GM23338 (cell line): ENCODE measurements around the gene GLS. TPM values are rescaled to one million over a fixed set of nuclear protein-coding genes. Genes with fewer than 3 reads are reported as not detected.

Source experiments
- ATAC-seq: fragments of 200-7000 bp; cut with Tn5 transposase; 3 replicates; pipeline ENCODE4 v1.9.1; 2020
- DNase-seq: peaks from one replicate; pipeline ENCODE4 v3.0.0-alpha.2; 2015; ENCODE audit warnings: low spot score
- H2AFZ ChIP-seq: fragments of 200-600 bp; sonication (generic); 2 replicates; pipeline ENCODE4 v1.8.0; 2016; ENCODE audit warnings: antibody characterized with exemption, mild to moderate bottlenecking, moderate library complexity
- H3F3A ChIP-seq: fragments of 200-600 bp; sonication (generic); replicated peaks from 2 replicates; pipeline ENCODE4 v1.8.0; 2017; ENCODE audit warnings: antibody characterized with exemption, mixed run types, low read depth
- H3K27ac ChIP-seq: fragments of 200-600 bp; sonication (generic); 2 replicates; pipeline ENCODE4 v1.6.1; 2016; ENCODE audit warnings: low read depth
- H3K27me3 ChIP-seq: fragments of 200-600 bp; sonication (generic); 2 replicates; pipeline ENCODE4 v1.8.0; 2016; ENCODE audit warnings: mild to moderate bottlenecking, mixed run types, moderate library complexity; ENCODE audit not compliant: insufficient read depth
- H3K36me3 ChIP-seq: fragments of 200-600 bp; sonication (generic); 2 replicates; pipeline ENCODE4 v1.8.0; 2016; ENCODE audit warnings: mild to moderate bottlenecking; ENCODE audit not compliant: insufficient read depth
- H3K4me1 ChIP-seq: fragments of 200-600 bp; sonication (generic); 2 replicates; pipeline ENCODE4 v1.8.0; 2016; ENCODE audit warnings: mild to moderate bottlenecking, moderate library complexity; ENCODE audit not compliant: insufficient read depth
- H3K4me2 ChIP-seq: fragments of 200-600 bp; sonication (generic); 2 replicates; pipeline ENCODE4 v1.7.1; 2017; ENCODE audit warnings: mixed run types
- H3K4me3 ChIP-seq: fragments of 200-600 bp; sonication (generic); 2 replicates; pipeline ENCODE4 v1.6.1; 2016; ENCODE audit warnings: mixed run types
- H3K79me2 ChIP-seq: fragments of 200-600 bp; sonication (generic); replicated peaks from 2 replicates; pipeline ENCODE4 v1.8.0; 2017; ENCODE audit warnings: mild to moderate bottlenecking; ENCODE audit not compliant: insufficient read depth
- H3K9me2 ChIP-seq: fragments of 200-600 bp; sonication (generic); 2 replicates; pipeline ENCODE4 v1.8.0; 2017; ENCODE audit not compliant: insufficient read depth
- H4K20me1 ChIP-seq: fragments of 200-600 bp; sonication (generic); replicated peaks from 2 replicates; pipeline ENCODE4 v1.8.0; 2017; ENCODE audit warnings: mild to moderate bottlenecking; ENCODE audit not compliant: insufficient read depth
- H3K27ac Mint-ChIP-seq: 2 replicates; pipeline ENCODE4 v1.8.0; 2020; ENCODE audit warnings: inconsistent platforms, mild to moderate bottlenecking, moderate library complexity, mixed read lengths
- H3K27me3 Mint-ChIP-seq: 3 replicates; pipeline ENCODE4 v1.8.0; 2022; ENCODE audit warnings: low read depth, mild to moderate bottlenecking, moderate library complexity, mixed read lengths, inconsistent platforms; ENCODE audit not compliant: insufficient read depth, poor library complexity
- H3K36me3 Mint-ChIP-seq: 3 replicates; pipeline ENCODE4 v1.8.0; 2021; ENCODE audit warnings: low read depth, mild to moderate bottlenecking, inconsistent platforms, moderate library complexity, mixed read lengths
- H3K4me1 Mint-ChIP-seq: 3 replicates; pipeline ENCODE4 v1.8.0; 2020; ENCODE audit warnings: mild to moderate bottlenecking, inconsistent platforms, mixed read lengths
- H3K4me3 Mint-ChIP-seq: 3 replicates; pipeline ENCODE4 v1.8.0; 2021; ENCODE audit warnings: moderate library complexity, mild to moderate bottlenecking, inconsistent platforms, mixed read lengths
- H3K9me3 Mint-ChIP-seq: 3 replicates; pipeline ENCODE4 v1.8.0; 2020; ENCODE audit warnings: moderate library complexity, mild to moderate bottlenecking, inconsistent platforms, mixed read lengths
- EZH2 ChIP-seq: fragments of 200-600 bp; sonication (generic); IDR thresholded peaks from one replicate; pipeline ENCODE4 v1.8.0; 2017; ENCODE audit warnings: antibody characterized with exemption, mild to moderate bottlenecking, low read depth; ENCODE audit not compliant: unreplicated experiment
- EZH2phosphoT487 ChIP-seq: fragments of 200-600 bp; sonication (generic); IDR thresholded peaks from one replicate; pipeline ENCODE4 v1.8.1; 2018; ENCODE audit warnings: antibody characterized with exemption; ENCODE audit not compliant: unreplicated experiment
- NANOG ChIP-seq: IDR thresholded peaks from 2 replicates; pipeline ENCODE4 v1.6.1; 2016; ENCODE audit warnings: antibody characterized with exemption, borderline replicate concordance
- POLR2AphosphoS5 ChIP-seq: IDR thresholded peaks from 2 replicates; pipeline ENCODE4 v1.6.1; 2016; ENCODE audit warnings: antibody characterized with exemption, low read depth
- STAT1 ChIP-seq: IDR thresholded peaks from one replicate; pipeline ENCODE4 v1.6.1; 2016; ENCODE audit warnings: antibody characterized with exemption; ENCODE audit not compliant: unreplicated experiment
- ZNF114 ChIP-seq: fragments of 250-450 bp; sonication (Bioruptor Pico); IDR thresholded peaks from 2 replicates; pipeline ENCODE4 v1.5.0; 2020; ENCODE audit warnings: mild to moderate bottlenecking, moderate library complexity
- polyA plus RNA-seq: library from polyadenylated mRNA; unstranded; fragments of >200 nt; fragmentation: Nextera tagmentation; extraction: Ambion mirVana; gene quantifications from 2 replicates; pipeline ENCODE4 v1.2.1, GENCODE V29; 2016
- total RNA-seq: library from RNA; depleted of rRNA; stranded (reverse); fragments of >200 nt; shearing (Covaris generic); gene quantifications from 2 replicates; pipeline ENCODE4 v1.2.3, GENCODE V29; 2014
- TF ChIP-seq, protein P1 (sequence below), 2 experiments: fragments of 200-600 bp in 1 of 2; sonication (generic) in 1 of 2; conservative IDR thresholded peaks; 2 replicates each; pipeline versions ENCODE4 v1.5.1 to v1.6.1; 2016 to 2017; ENCODE audit warnings: antibody characterized with exemption in 2 of 2, low read depth in 2 of 2, mild to moderate bottlenecking in 2 of 2, moderate library complexity in 1 of 2
- TF ChIP-seq, protein P2 (sequence below): fragments of 250-450 bp; sonication (Bioruptor Pico); IDR thresholded peaks from 2 replicates; pipeline ENCODE4 v1.5.0; 2020; ENCODE audit warnings: mild to moderate bottlenecking, moderate library complexity
- TF ChIP-seq, protein P3 (sequence below): IDR thresholded peaks from 2 replicates; pipeline ENCODE4 v1.6.1; 2016; ENCODE audit warnings: antibody characterized with exemption

GLS gene
- total and polyA plus RNA-seq, 2 experiments from 2014 or later: 38.1 to 172 TPM

DNA sequence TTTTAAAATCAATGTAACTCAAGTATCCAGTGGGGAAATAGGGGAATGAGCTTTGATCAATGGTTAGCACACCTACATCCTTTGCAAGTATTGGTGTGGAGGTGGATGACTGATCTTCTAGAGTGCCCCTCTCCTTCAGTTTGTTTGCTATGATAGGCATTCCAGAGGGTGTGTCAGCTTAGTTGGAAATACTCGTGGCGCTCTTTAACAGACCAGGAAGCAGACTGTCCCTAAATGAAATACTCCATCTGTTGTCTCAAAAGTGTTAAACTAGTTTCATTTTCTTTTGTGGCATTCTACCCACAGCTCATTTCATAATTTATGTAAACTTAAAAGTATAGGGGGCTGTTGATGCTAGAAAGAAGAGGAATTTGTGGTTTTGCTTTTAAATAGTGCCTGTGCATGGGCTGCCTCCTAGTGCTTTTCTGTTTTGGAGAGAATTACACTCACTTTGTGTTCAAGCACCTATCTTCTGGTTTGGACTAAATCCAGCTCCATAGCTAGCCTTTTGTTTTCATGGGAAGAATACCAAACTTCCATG is 67.2 kb downstream of the GLS start:
- no peaks in the 10 kb centered on the region for H4K20me1 ChIP-seq
- DNase-seq: peak; percentile 28
- Mint-ChIP-seq H3K27ac (no peak overlapping the region), H3K4me3 (no peak overlapping the region), H3K27me3 (no peaks in the 10 kb centered on the region), H3K36me3 (no peaks in the 10 kb centered on the region), H3K9me3 (no peaks in the 10 kb centered on the region), H3K4me1 (peaks cover 9% of the 10 kb centered on the region; the same call in 2 of the 3 replicates)
- no peak overlapping the region for H3K27ac ChIP-seq
- peak; percentile 64 for ATAC-seq
- H3K4me3 ChIP-seq: no peak overlapping the region
- H3K9me2 ChIP-seq: no peaks in the 10 kb centered on the region
- H2AFZ ChIP-seq: no peak overlapping the region
- no peaks in the 10 kb centered on the region for H3K79me2 ChIP-seq
- no peak for TF ChIP-seq ZNF114 (CRISPR knock-in tag)
- TF ChIP-seq, protein P1, sequence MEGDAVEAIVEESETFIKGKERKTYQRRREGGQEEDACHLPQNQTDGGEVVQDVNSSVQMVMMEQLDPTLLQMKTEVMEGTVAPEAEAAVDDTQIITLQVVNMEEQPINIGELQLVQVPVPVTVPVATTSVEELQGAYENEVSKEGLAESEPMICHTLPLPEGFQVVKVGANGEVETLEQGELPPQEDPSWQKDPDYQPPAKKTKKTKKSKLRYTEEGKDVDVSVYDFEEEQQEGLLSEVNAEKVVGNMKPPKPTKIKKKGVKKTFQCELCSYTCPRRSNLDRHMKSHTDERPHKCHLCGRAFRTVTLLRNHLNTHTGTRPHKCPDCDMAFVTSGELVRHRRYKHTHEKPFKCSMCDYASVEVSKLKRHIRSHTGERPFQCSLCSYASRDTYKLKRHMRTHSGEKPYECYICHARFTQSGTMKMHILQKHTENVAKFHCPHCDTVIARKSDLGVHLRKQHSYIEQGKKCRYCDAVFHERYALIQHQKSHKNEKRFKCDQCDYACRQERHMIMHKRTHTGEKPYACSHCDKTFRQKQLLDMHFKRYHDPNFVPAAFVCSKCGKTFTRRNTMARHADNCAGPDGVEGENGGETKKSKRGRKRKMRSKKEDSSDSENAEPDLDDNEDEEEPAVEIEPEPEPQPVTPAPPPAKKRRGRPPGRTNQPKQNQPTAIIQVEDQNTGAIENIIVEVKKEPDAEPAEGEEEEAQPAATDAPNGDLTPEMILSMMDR (conservative IDR thresholded peaks at IDR 0.05; ENCODE audit: low read depth in 2 of 2): peak in 1 of 2 experiments; percentile 21; a peak in 1 of 4 replicates
- H3K4me1 ChIP-seq: peaks cover 9% of the 10 kb centered on the region; the same call in 1 of the 2 replicates
- H3K36me3 ChIP-seq: no peaks in the 10 kb centered on the region
- H3K27me3 ChIP-seq: no peaks in the 10 kb centered on the region
- no peaks in the 10 kb centered on the region for H3F3A ChIP-seq
- no peak overlapping the region; the same call in 1 of the 2 replicates for H3K4me2 ChIP-seq

DNA sequence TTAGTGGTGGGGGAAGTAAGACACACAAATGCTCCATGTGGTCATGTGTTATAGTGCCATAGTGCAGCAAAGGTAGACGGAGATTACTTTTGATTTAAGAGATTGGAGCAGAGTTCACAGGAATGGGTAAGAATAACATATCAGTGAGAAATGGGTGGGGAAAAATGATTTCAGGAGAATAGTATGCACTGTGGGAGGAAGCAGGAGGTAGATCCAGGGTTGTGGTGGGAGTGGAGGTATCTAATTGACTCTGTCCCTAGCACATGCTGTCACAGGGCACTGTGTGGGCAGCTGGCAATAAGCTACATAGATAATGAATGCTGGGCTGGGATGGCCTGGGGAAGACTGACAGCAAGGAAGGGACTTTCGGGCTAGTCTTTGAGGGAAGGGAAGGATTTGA is 68.0 kb downstream of the GLS start:
- Mint-ChIP-seq H3K36me3 (no peaks in the 10 kb centered on the region), H3K27me3 (no peaks in the 10 kb centered on the region), H3K4me1 (peaks cover 9% of the 10 kb centered on the region; the same call in 2 of the 3 replicates), H3K4me3 (no peak overlapping the region), H3K9me3 (no peaks in the 10 kb centered on the region), H3K27ac (no peak overlapping the region)
- DNase-seq (no peak), ATAC-seq (peak; percentile 46)
- Histone ChIP-seq H3K4me3 (no peak overlapping the region), H3K79me2 (no peaks in the 10 kb centered on the region), H3K36me3 (no peaks in the 10 kb centered on the region), H3K4me1 (peaks cover 9% of the 10 kb centered on the region; the same call in 1 of the 2 replicates), H3F3A (no peaks in the 10 kb centered on the region), H3K4me2 (no peak overlapping the region), H2AFZ (no peak overlapping the region), H3K27me3 (no peaks in the 10 kb centered on the region), H3K27ac (no peak overlapping the region), H4K20me1 (no peaks in the 10 kb centered on the region), H3K9me2 (no peaks in the 10 kb centered on the region)
- TF ChIP-seq STAT1 (no peak), POLR2AphosphoS5 (no peak), EZH2phosphoT487 (no peak), EZH2 (no peak), NANOG (no peak), ZNF114 (CRISPR knock-in tag) (no peak)
- TF ChIP-seq, protein P2, sequence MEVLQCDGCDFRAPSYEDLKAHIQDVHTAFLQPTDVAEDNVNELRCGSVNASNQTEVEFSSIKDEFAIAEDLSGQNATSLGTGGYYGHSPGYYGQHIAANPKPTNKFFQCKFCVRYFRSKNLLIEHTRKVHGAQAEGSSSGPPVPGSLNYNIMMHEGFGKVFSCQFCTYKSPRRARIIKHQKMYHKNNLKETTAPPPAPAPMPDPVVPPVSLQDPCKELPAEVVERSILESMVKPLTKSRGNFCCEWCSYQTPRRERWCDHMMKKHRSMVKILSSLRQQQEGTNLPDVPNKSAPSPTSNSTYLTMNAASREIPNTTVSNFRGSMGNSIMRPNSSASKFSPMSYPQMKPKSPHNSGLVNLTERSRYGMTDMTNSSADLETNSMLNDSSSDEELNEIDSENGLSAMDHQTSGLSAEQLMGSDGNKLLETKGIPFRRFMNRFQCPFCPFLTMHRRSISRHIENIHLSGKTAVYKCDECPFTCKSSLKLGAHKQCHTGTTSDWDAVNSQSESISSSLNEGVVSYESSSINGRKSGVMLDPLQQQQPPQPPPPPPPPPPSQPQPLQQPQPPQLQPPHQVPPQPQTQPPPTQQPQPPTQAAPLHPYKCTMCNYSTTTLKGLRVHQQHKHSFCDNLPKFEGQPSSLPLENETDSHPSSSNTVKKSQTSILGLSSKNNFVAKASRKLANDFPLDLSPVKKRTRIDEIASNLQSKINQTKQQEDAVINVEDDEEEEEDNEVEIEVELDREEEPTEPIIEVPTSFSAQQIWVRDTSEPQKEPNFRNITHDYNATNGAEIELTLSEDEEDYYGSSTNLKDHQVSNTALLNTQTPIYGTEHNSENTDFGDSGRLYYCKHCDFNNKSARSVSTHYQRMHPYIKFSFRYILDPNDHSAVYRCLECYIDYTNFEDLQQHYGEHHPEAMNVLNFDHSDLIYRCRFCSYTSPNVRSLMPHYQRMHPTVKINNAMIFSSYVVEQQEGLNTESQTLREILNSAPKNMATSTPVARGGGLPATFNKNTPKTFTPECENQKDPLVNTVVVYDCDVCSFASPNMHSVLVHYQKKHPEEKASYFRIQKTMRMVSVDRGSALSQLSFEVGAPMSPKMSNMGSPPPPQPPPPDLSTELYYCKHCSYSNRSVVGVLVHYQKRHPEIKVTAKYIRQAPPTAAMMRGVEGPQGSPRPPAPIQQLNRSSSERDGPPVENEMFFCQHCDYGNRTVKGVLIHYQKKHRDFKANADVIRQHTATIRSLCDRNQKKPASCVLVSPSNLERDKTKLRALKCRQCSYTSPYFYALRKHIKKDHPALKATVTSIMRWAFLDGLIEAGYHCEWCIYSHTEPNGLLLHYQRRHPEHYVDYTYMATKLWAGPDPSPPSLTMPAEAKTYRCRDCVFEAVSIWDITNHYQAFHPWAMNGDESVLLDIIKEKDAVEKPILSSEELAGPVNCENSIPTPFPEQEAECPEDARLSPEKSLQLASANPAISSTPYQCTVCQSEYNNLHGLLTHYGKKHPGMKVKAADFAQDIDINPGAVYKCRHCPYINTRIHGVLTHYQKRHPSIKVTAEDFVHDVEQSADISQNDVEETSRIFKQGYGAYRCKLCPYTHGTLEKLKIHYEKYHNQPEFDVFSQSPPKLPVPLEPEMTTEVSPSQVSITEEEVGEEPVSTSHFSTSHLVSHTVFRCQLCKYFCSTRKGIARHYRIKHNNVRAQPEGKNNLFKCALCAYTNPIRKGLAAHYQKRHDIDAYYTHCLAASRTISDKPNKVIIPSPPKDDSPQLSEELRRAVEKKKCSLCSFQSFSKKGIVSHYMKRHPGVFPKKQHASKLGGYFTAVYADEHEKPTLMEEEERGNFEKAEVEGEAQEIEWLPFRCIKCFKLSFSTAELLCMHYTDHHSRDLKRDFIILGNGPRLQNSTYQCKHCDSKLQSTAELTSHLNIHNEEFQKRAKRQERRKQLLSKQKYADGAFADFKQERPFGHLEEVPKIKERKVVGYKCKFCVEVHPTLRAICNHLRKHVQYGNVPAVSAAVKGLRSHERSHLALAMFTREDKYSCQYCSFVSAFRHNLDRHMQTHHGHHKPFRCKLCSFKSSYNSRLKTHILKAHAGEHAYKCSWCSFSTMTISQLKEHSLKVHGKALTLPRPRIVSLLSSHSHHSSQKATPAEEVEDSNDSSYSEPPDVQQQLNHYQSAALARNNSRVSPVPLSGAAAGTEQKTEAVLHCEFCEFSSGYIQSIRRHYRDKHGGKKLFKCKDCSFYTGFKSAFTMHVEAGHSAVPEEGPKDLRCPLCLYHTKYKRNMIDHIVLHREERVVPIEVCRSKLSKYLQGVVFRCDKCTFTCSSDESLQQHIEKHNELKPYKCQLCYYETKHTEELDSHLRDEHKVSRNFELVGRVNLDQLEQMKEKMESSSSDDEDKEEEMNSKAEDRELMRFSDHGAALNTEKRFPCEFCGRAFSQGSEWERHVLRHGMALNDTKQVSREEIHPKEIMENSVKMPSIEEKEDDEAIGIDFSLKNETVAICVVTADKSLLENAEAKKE (CRISPR knock-in tag): no peak
- TF ChIP-seq, protein P3, sequence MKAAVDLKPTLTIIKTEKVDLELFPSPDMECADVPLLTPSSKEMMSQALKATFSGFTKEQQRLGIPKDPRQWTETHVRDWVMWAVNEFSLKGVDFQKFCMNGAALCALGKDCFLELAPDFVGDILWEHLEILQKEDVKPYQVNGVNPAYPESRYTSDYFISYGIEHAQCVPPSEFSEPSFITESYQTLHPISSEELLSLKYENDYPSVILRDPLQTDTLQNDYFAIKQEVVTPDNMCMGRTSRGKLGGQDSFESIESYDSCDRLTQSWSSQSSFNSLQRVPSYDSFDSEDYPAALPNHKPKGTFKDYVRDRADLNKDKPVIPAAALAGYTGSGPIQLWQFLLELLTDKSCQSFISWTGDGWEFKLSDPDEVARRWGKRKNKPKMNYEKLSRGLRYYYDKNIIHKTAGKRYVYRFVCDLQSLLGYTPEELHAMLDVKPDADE: no peak
